ENCODE results near the gene SMYD3.
"Not testable (repeated sequence)": the region's sequence is repeated elsewhere in the genome, so short reads cannot be mapped to it uniquely, and the experiment has no call there.

The SMYD3 gene

GRCh38 chr1:246083416-246083815, 423.7 kb downstream of the SMYD3 start:
- DNase-seq = no peak

- DNase-seq = no peak
Observed at GRCh38 chr1:246081856-246082668, 425.0 kb downstream of the SMYD3 start.

GRCh38 chr1:246081138-246081702, 425.9 kb downstream of the SMYD3 start:
- DNase-seq = no peak

GRCh38 chr1:246080031-246080430, 427.0 kb downstream of the SMYD3 start:
- DNase-seq = no peak

- DNase-seq = no peak
Observed at GRCh38 chr1:246078888-246079252, 428.2 kb downstream of the SMYD3 start.

- DNase-seq = no peak
Observed at GRCh38 chr1:246078126-246078887, 428.8 kb downstream of the SMYD3 start.

GRCh38 chr1:246077476-246077875, 429.6 kb downstream of the SMYD3 start:
- DNase-seq = no peak

GRCh38 chr1:246074421-246074820, 432.7 kb downstream of the SMYD3 start:
- DNase-seq = no peak

- DNase-seq = no peak
Observed at GRCh38 chr1:246072456-246072955, 434.6 kb downstream of the SMYD3 start.

- not testable (repeated sequence) for DNase-seq
Observed at GRCh38 chr1:246071981-246072380, 435.1 kb downstream of the SMYD3 start.

- not testable (repeated sequence) for DNase-seq
Observed at GRCh38 chr1:246071561-246071960, 435.5 kb downstream of the SMYD3 start.

- DNase-seq = no peak
Observed at GRCh38 chr1:246069581-246069980, 437.5 kb downstream of the SMYD3 start.

- no peak for DNase-seq
Observed at GRCh38 chr1:246068619-246069509, 438.2 kb downstream of the SMYD3 start.

- no peak for DNase-seq
Observed at GRCh38 chr1:246068217-246068512, 438.9 kb downstream of the SMYD3 start.

- no peak for DNase-seq
Observed at GRCh38 chr1:246067432-246068216, 439.5 kb downstream of the SMYD3 start.

- no peak for DNase-seq
Observed at GRCh38 chr1:246066573-246066972, 440.5 kb downstream of the SMYD3 start.

- no peak for DNase-seq
Observed at GRCh38 chr1:246065592-246065991, 441.5 kb downstream of the SMYD3 start.

- DNase-seq = no peak
Observed at GRCh38 chr1:246064891-246065290, 442.2 kb downstream of the SMYD3 start.

GRCh38 chr1:246063013-246063616, 444.0 kb downstream of the SMYD3 start:
- DNase-seq = no peak

- no peak for DNase-seq
Observed at GRCh38 chr1:246058466-246058865, 448.6 kb downstream of the SMYD3 start.

GRCh38 chr1:246052603-246053002, 454.5 kb downstream of the SMYD3 start:
- no peak for DNase-seq

All from stimulated activated CD8-positive, alpha-beta memory T cell treated with anti-CD3 and anti-CD28 coated beads, Interleukin-4, amount 100 ng/mL, for 48 hours (primary cell).